ENCODE measurements around the gene RMI1. TPM values are rescaled to one million over a fixed set of nuclear protein-coding genes. Genes with fewer than 3 reads are reported as not detected.

Gene RMI1
- total RNA-seq, result 6.2 and 8.0 TPM in 2 replicates

- peak within 1 kb of the TSS; percentile 99 for H3K27ac ChIP-seq (ENCODE audit: low read depth, low read length)
- H2AFZ ChIP-seq (ENCODE audit: low read length), result peak within 1 kb of the TSS; percentile 97
- H4K20me1 ChIP-seq (ENCODE audit: insufficient read depth, low read length), result peaks cover 39% of the 10 kb centered on the region
- no peaks in the 10 kb centered on the region for H3K27me3 ChIP-seq (ENCODE audit: insufficient read depth, low read length)
- peaks cover 24% of the 10 kb centered on the region for H3K36me3 ChIP-seq (ENCODE audit: insufficient read depth, low read length)
- peaks cover 95% of the 10 kb centered on the region for H3K79me2 ChIP-seq (ENCODE audit: insufficient read depth, low read length)
- peak; percentile 92 for DNase-seq (ENCODE audit: insufficient read length, low spot score, missing footprints)
- peak within 1 kb of the TSS; percentile 95 for H3K4me3 ChIP-seq (ENCODE audit: insufficient read depth, low read length)
- H3K9me3 ChIP-seq (ENCODE audit: low read depth, low read length), result no peaks in the 10 kb centered on the region
- TF ChIP-seq, protein P1, sequence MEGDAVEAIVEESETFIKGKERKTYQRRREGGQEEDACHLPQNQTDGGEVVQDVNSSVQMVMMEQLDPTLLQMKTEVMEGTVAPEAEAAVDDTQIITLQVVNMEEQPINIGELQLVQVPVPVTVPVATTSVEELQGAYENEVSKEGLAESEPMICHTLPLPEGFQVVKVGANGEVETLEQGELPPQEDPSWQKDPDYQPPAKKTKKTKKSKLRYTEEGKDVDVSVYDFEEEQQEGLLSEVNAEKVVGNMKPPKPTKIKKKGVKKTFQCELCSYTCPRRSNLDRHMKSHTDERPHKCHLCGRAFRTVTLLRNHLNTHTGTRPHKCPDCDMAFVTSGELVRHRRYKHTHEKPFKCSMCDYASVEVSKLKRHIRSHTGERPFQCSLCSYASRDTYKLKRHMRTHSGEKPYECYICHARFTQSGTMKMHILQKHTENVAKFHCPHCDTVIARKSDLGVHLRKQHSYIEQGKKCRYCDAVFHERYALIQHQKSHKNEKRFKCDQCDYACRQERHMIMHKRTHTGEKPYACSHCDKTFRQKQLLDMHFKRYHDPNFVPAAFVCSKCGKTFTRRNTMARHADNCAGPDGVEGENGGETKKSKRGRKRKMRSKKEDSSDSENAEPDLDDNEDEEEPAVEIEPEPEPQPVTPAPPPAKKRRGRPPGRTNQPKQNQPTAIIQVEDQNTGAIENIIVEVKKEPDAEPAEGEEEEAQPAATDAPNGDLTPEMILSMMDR (IDR thresholded peaks at IDR 0.05; ENCODE audit: extremely low read depth, low read depth, low read length), result no peak
- peaks cover 22% of the 10 kb centered on the region for H3K4me1 ChIP-seq (ENCODE audit: insufficient read depth, low read length)
- H3K4me2 ChIP-seq (ENCODE audit: insufficient read depth, low read length), result peak within 1 kb of the TSS; percentile 98
Observed at GRCh38 chr9:83980395-83981125, at the start of gene RMI1. TSS of gene RMI1 (plus strand) at chr9:83980805. CDS start at chr9:84000987, 20,182 bp downstream.

- H3K4me2 ChIP-seq (ENCODE audit: insufficient read depth, low read length), result no peak overlapping the region
- no peak for DNase-seq (ENCODE audit: insufficient read length, low spot score, missing footprints)
- no peak overlapping the region for H2AFZ ChIP-seq (ENCODE audit: low read length)
- H3K27me3 ChIP-seq (ENCODE audit: insufficient read depth, low read length), result peaks cover 3% of the 10 kb centered on the region
- H3K36me3 ChIP-seq (ENCODE audit: insufficient read depth, low read length), result no peaks in the 10 kb centered on the region
- H4K20me1 ChIP-seq (ENCODE audit: insufficient read depth, low read length), result no peaks in the 10 kb centered on the region
- H3K4me1 ChIP-seq (ENCODE audit: insufficient read depth, low read length), result peaks cover 20% of the 10 kb centered on the region
- no peak overlapping the region for H3K27ac ChIP-seq (ENCODE audit: low read depth, low read length)
- H3K4me3 ChIP-seq (ENCODE audit: insufficient read depth, low read length), result no peak overlapping the region
- no peaks in the 10 kb centered on the region for H3K79me2 ChIP-seq (ENCODE audit: insufficient read depth, low read length)
- TF ChIP-seq, protein P1 (IDR thresholded peaks at IDR 0.05; ENCODE audit: extremely low read depth, low read depth, low read length), result no peak
- H3K9me3 ChIP-seq (ENCODE audit: low read depth, low read length), result no peaks in the 10 kb centered on the region
Observed at GRCh38 chr9:83930881-83931280, 49.7 kb upstream of the RMI1 start.

DNA sequence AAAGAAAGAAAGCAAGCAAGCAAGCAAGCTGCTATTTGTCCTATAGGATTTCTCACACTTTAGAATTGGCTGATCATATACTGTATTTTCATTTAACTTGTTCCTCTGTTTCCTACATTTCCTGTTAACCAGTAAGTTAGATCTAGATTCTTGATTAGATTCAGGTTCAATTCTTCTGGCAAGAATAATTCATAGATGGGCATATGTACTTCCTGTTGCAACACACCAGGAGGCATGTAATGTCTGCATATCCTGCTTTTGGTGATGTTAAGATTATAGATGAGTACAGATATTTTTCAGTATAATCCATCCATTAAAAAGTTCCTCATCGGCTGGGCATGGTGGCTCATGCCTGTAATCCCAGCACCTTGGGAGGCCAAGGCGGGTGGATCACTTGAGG is 48.6 kb upstream of the RMI1 start:
- no peak for DNase-seq (ENCODE audit: insufficient read length, low spot score, missing footprints)

GRCh38 chr9:83932851-83933250 is 47.8 kb upstream of the RMI1 start:
- Histone ChIP-seq H3K79me2 (ENCODE audit: insufficient read depth, low read length) (no peaks in the 10 kb centered on the region), H3K27me3 (ENCODE audit: insufficient read depth, low read length) (peaks cover under 1% of the 10 kb centered on the region), H3K4me2 (ENCODE audit: insufficient read depth, low read length) (no peak overlapping the region), H3K36me3 (ENCODE audit: insufficient read depth, low read length) (no peaks in the 10 kb centered on the region), H3K27ac (ENCODE audit: low read depth, low read length) (no peak overlapping the region), H3K4me3 (ENCODE audit: insufficient read depth, low read length) (no peak overlapping the region), H3K4me1 (ENCODE audit: insufficient read depth, low read length) (peaks cover 29% of the 10 kb centered on the region), H3K9me3 (ENCODE audit: low read depth, low read length) (no peaks in the 10 kb centered on the region), H2AFZ (ENCODE audit: low read length) (no peak overlapping the region), H4K20me1 (ENCODE audit: insufficient read depth, low read length) (no peaks in the 10 kb centered on the region)
- no peak for DNase-seq (ENCODE audit: insufficient read length, low spot score, missing footprints)
- TF ChIP-seq, protein P1 (IDR thresholded peaks at IDR 0.05; ENCODE audit: extremely low read depth, low read depth, low read length), result no peak

More for the DNA sequence above, 48.6 kb upstream of the RMI1 start:
- Histone ChIP-seq H3K27ac (ENCODE audit: low read depth, low read length) (no peak overlapping the region), H3K27me3 (ENCODE audit: insufficient read depth, low read length) (peaks cover 3% of the 10 kb centered on the region), H3K4me1 (ENCODE audit: insufficient read depth, low read length) (peaks cover 29% of the 10 kb centered on the region), H4K20me1 (ENCODE audit: insufficient read depth, low read length) (no peaks in the 10 kb centered on the region), H3K9me3 (ENCODE audit: low read depth, low read length) (no peaks in the 10 kb centered on the region), H2AFZ (ENCODE audit: low read length) (no peak overlapping the region), H3K79me2 (ENCODE audit: insufficient read depth, low read length) (no peaks in the 10 kb centered on the region), H3K4me3 (ENCODE audit: insufficient read depth, low read length) (no peak overlapping the region), H3K36me3 (ENCODE audit: insufficient read depth, low read length) (no peaks in the 10 kb centered on the region), H3K4me2 (ENCODE audit: insufficient read depth, low read length) (no peak overlapping the region)
- TF ChIP-seq, protein P1 (IDR thresholded peaks at IDR 0.05; ENCODE audit: extremely low read depth, low read depth, low read length), result no peak
